ENCODE measurements around the gene CRELD1. TPM values are rescaled to one million over a fixed set of nuclear protein-coding genes. Genes with fewer than 3 reads are reported as not detected.

The CRELD1 gene
- total and polyA plus RNA-seq, 2 donors (not counting 1 experiment from before 2014, with no cell fraction given) = 46.8 to 47.6 TPM

DNA sequence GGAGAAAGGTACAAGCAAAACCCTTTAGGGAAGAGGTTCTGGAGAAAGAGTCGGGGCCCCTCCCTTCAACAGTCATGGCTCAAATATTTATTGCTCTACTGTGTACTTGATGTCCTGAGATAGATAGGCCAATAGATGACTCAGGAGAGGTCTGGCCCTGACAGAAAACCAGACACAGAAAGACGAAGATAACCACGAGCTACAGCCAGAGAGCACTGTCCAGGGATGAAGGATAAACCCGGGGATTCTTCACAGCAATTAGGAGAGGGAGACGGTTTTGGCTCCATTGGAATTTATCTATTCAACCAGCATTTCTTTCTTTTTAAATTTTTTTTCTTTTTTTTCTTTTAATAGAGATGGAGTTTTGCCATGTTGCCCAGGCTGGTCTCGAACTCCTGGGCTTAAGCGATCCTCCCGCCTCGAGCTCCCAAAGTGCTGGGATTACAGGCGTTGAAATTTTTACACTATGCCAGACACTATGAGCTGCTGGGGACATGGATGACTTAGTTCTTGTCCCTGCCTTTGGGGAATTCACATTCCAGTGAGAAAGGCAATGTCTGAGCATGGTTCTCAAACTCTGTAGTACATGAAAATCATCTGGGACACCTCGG, 49.0 kb upstream of the CRELD1 start:
- Histone ChIP-seq H2AFZ (ENCODE audit: insufficient read depth, low read depth, low read length, poor library complexity, severe bottlenecking) (no peak overlapping the region), H3K9ac (ENCODE audit: low read length) (no peak overlapping the region), H3K9me3 (ENCODE audit: control extremely low read depth in 1 of 3, control insufficient read depth in 2 of 3, insufficient read depth in 1 of 3, low read length in 2 of 3) (no peaks in the 10 kb centered on the region), H3K36me3 (replicated peaks in 1 of 2; ENCODE audit: control extremely low read depth in 1 of 2, control insufficient read depth in 1 of 2, extremely low read depth in 1 of 2, insufficient read depth in 2 of 2, low read length in 1 of 2) (no peaks in the 10 kb centered on the region), H4K20me1 (ENCODE audit: control insufficient read depth, insufficient read depth, low read length, poor library complexity, severe bottlenecking) (no peaks in the 10 kb centered on the region), H3K4me1 (ENCODE audit: control insufficient read depth in 2 of 2, insufficient read depth in 2 of 2, low read length in 2 of 2) (no peaks in the 10 kb centered on the region), H3K4me2 (replicated peaks; ENCODE audit: low read depth, low read length, poor library complexity, severe bottlenecking) (no peak overlapping the region), H3K79me2 (ENCODE audit: control insufficient read depth, insufficient read depth, low read length) (no peaks in the 10 kb centered on the region), H3K4me3 (ENCODE audit: control extremely low read depth in 1 of 5, extremely low read depth in 1 of 5, insufficient read depth in 1 of 5, low read depth in 2 of 5, low read length in 4 of 5) (no peak overlapping the region), H3K27me3 (replicated peaks in 1 of 4; ENCODE audit: control extremely low read depth in 1 of 4, control insufficient read depth in 3 of 4, insufficient read depth in 4 of 4, low read length in 3 of 4) (no peaks in the 10 kb centered on the region), H3K27ac (ENCODE audit: low read length in 2 of 2) (no peak overlapping the region)
- peaks cover 2% of the 10 kb centered on the region for H3K4me1 Mint-ChIP-seq
- DNase-seq (no peak), ATAC-seq (ENCODE audit: low read depth) (no peak)
- no peaks in the 10 kb centered on the region for H3K9me3 Mint-ChIP-seq (ENCODE audit: insufficient read depth)
- H3K27ac Mint-ChIP-seq = no peak overlapping the region
- H3K4me3 Mint-ChIP-seq = no peak overlapping the region
- WGBS (ENCODE audit: insufficient coverage) = 83% methylated on average over 7 of the region's 11 CpGs
- intact Hi-C loops (cut with micrococcal nuclease) = no loop called here
- TF ChIP-seq CTCF (IDR thresholded peaks at IDR 0.05) (no peak), EZH2 (IDR thresholded peaks at IDR 0.05; ENCODE audit: borderline replicate concordance, insufficient read depth, low read depth, low read length, poor library complexity, severe bottlenecking) (no peak)
- ChIA-PET POLR2A (no interaction called here), CTCF (interaction anchor here (0.6 kb wide), 1 partner anchor 328 kb away, joined by 3 read pairs; no protein-coding TSS in a partner anchor)
- H3K27me3 Mint-ChIP-seq = no peaks in the 10 kb centered on the region

GRCh38 chr3:9886328-9886727, 47.3 kb upstream of the CRELD1 start:
- DNase-seq (no peak), ATAC-seq (ENCODE audit: low read depth) (no peak)
- H3K4me3 Mint-ChIP-seq = no peak overlapping the region
- H3K9ac ChIP-seq (ENCODE audit: low read length) = no peak overlapping the region
- no peak overlapping the region for H3K27ac Mint-ChIP-seq
- no peaks in the 10 kb centered on the region for H3K27me3 ChIP-seq (replicated peaks in 1 of 4; ENCODE audit: control extremely low read depth in 1 of 4, control insufficient read depth in 3 of 4, insufficient read depth in 4 of 4, low read length in 3 of 4)
- no peak overlapping the region for H3K4me3 ChIP-seq (ENCODE audit: control extremely low read depth in 1 of 5, extremely low read depth in 1 of 5, insufficient read depth in 1 of 5, low read depth in 2 of 5, low read length in 4 of 5)
- H2AFZ ChIP-seq (ENCODE audit: insufficient read depth, low read depth, low read length, poor library complexity, severe bottlenecking) = no peak overlapping the region
- H3K27ac ChIP-seq (ENCODE audit: low read length in 2 of 2) = no peak overlapping the region
- H3K9me3 ChIP-seq (ENCODE audit: control extremely low read depth in 1 of 3, control insufficient read depth in 2 of 3, insufficient read depth in 1 of 3, low read length in 2 of 3) = no peaks in the 10 kb centered on the region
- POLR2A ChIA-PET = interaction anchor here (0.6 kb wide), 1 partner anchor 47 kb away, joined by 3 read pairs; the partner anchor contains the start of gene CRELD1
- no peaks in the 10 kb centered on the region for H3K27me3 Mint-ChIP-seq
- no peaks in the 10 kb centered on the region for H3K9me3 Mint-ChIP-seq (ENCODE audit: insufficient read depth)
- H4K20me1 ChIP-seq (ENCODE audit: control insufficient read depth, insufficient read depth, low read length, poor library complexity, severe bottlenecking) = no peaks in the 10 kb centered on the region
- H3K79me2 ChIP-seq (ENCODE audit: control insufficient read depth, insufficient read depth, low read length) = peaks cover 10% of the 10 kb centered on the region
- CTCF ChIA-PET = no interaction called here
- no peak for TF ChIP-seq CTCF (IDR thresholded peaks at IDR 0.05)
- TF ChIP-seq EZH2 (IDR thresholded peaks at IDR 0.05; ENCODE audit: borderline replicate concordance, insufficient read depth, low read depth, low read length, poor library complexity, severe bottlenecking) = no peak
- intact Hi-C loops (cut with micrococcal nuclease) = no loop called here
- no peak overlapping the region for H3K4me2 ChIP-seq (replicated peaks; ENCODE audit: low read depth, low read length, poor library complexity, severe bottlenecking)
- H3K4me1 ChIP-seq (ENCODE audit: control insufficient read depth in 2 of 2, insufficient read depth in 2 of 2, low read length in 2 of 2) = peaks cover 6 to 9% of the 10 kb centered on the region in 2 donors
- no peaks in the 10 kb centered on the region for H3K36me3 ChIP-seq (replicated peaks in 1 of 2; ENCODE audit: control extremely low read depth in 1 of 2, control insufficient read depth in 1 of 2, extremely low read depth in 1 of 2, insufficient read depth in 2 of 2, low read length in 1 of 2)
- H3K4me1 Mint-ChIP-seq = peaks cover 12% of the 10 kb centered on the region

All from B cell (primary cell).